ENCODE results near the gene BLVRB.

BLVRB gene

GRCh38 chr19:40444000-40444824 lies 21.3 kb downstream of the BLVRB start, which contains the start of gene SERTAD3:
SERTAD3 (minus strand) TSS chr19:40444335; CDS start chr19:40442080, 2,255 bp downstream.
- peak; percentile 78 for DNase-seq (ENCODE audit: low read depth)
- TF ChIP-seq, protein P1, sequence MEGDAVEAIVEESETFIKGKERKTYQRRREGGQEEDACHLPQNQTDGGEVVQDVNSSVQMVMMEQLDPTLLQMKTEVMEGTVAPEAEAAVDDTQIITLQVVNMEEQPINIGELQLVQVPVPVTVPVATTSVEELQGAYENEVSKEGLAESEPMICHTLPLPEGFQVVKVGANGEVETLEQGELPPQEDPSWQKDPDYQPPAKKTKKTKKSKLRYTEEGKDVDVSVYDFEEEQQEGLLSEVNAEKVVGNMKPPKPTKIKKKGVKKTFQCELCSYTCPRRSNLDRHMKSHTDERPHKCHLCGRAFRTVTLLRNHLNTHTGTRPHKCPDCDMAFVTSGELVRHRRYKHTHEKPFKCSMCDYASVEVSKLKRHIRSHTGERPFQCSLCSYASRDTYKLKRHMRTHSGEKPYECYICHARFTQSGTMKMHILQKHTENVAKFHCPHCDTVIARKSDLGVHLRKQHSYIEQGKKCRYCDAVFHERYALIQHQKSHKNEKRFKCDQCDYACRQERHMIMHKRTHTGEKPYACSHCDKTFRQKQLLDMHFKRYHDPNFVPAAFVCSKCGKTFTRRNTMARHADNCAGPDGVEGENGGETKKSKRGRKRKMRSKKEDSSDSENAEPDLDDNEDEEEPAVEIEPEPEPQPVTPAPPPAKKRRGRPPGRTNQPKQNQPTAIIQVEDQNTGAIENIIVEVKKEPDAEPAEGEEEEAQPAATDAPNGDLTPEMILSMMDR (IDR thresholded peaks at IDR 0.05; ENCODE audit: low read depth, low read length, missing control alignments) = no peak
- peak within 1 kb of the TSS; percentile 100 for H3K4me3 ChIP-seq (ENCODE audit: low read depth, low read length)
- in situ Hi-C loops (cut with HindIII; ENCODE audit: low sequenced_read_pairs) = loop anchor here (10.0 kb wide), 1 partner anchor 111 kb away; no protein-coding TSS in a partner anchor

GRCh38 chr19:40443131-40443999 lies 22.2 kb downstream of the BLVRB start:
- peak overlapping the region; percentile 100 for H3K4me3 ChIP-seq (ENCODE audit: low read depth, low read length)
- TF ChIP-seq, protein P1 (IDR thresholded peaks at IDR 0.05; ENCODE audit: low read depth, low read length, missing control alignments) = no peak
- in situ Hi-C loops (cut with HindIII; ENCODE audit: low sequenced_read_pairs) = loop anchor here (10.0 kb wide), 1 partner anchor 111 kb away; no protein-coding TSS in a partner anchor
- peak; percentile 99 for DNase-seq (ENCODE audit: low read depth)

GRCh38 chr19:40442328-40443130 lies 23.0 kb downstream of the BLVRB start:
- H3K4me3 ChIP-seq (ENCODE audit: low read depth, low read length) = peak overlapping the region; percentile 100
- TF ChIP-seq, protein P1 (IDR thresholded peaks at IDR 0.05; ENCODE audit: low read depth, low read length, missing control alignments) = no peak
- in situ Hi-C loops (cut with HindIII; ENCODE audit: low sequenced_read_pairs) = loop anchor here (10.0 kb wide), 1 partner anchor 112 kb away; no protein-coding TSS in a partner anchor
- DNase-seq (ENCODE audit: low read depth) = no peak

DNA sequence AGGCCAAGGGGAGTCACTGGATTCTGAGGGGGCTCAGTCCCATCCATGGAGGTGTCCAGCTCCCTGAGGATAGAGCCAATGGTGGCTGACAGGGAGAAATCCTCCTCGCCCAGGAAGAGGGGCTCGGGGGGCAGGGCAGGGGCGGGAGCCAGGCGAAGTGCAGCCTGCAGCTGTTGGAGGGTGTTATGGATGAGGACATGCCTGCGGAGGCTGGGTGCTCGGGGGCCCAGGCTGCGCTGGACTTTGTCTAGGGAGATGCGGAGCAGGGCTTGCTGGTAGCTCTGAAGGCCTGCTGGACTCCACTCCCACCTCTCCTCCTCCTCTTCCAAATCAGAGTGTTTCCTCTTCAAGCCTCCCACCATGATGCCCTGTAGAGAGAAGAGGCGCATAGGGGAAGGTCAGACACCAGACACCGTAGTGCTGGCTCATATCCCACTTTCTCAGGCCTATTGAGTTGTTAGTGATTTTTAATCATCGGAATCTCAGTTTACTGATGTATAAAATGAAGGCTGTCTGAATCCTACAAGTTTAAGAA lies 23.8 kb downstream of the BLVRB start:
- in situ Hi-C loops (cut with HindIII; ENCODE audit: low sequenced_read_pairs) = loop anchor here (10.0 kb wide), 1 partner anchor 113 kb away; no protein-coding TSS in a partner anchor
- DNase-seq (ENCODE audit: low read depth) = no peak
- TF ChIP-seq, protein P1 (IDR thresholded peaks at IDR 0.05; ENCODE audit: low read depth, low read length, missing control alignments) = no peak
- no peak overlapping the region for H3K4me3 ChIP-seq (ENCODE audit: low read depth, low read length)

DNA sequence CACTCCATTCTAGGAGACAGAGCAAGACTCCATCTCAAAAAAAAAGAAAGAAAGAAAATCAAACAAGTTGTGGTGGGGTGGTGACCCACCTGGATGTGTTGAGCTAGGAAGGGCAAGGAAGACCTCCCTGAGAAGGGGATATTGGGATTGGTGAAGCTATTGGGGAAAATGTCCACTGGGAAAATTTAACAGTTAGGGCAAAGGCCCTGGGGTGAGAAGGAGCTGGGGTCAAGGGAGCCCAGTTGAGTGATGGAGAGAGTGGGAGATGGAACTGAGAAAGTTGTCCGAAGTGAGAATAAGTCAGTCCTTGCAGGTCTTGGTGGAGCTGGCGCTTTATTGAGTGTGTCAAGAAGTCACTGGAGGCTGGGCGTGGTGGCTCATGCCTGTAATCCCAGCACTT lies 27.3 kb downstream of the BLVRB start:
- H3K4me3 ChIP-seq (ENCODE audit: low read depth, low read length) = no peak overlapping the region
- DNase-seq (ENCODE audit: low read depth) = no peak
- in situ Hi-C loops (cut with HindIII; ENCODE audit: low sequenced_read_pairs) = no loop called here
- TF ChIP-seq, protein P1 (IDR thresholded peaks at IDR 0.05; ENCODE audit: low read depth, low read length, missing control alignments) = no peak

Measured in astrocyte of the cerebellum (primary cell).